RWPE2 (cell line): ENCODE data around the gene SMYD5.
A peak's percentile ranks its signal among the peaks of the same experiment; 100 is the strongest.

Experiments used
- ATAC-seq: fragments of 200-7000 bp; cut with Tn5 transposase; 3 replicates; pipeline ENCODE4 v1.9.1; 2021; ENCODE audit warnings: low read depth
- DNase-seq: peaks from one replicate; pipeline ENCODE4 v3.0.0-alpha.2; 2020; ENCODE audit warnings: low spot score
- H3K27ac ChIP-seq: fragments of 450-650 bp; 2 replicates; pipeline ENCODE4 v1.5.1; 2017; ENCODE audit warnings: mild to moderate bottlenecking; ENCODE audit not compliant: poor library complexity, severe bottlenecking
- H3K27me3 ChIP-seq: fragments of 250-450 bp; sonication (Bioruptor Pico); 2 replicates; pipeline ENCODE4 v1.5.1; 2021; ENCODE audit warnings: mild to moderate bottlenecking, moderate library complexity; ENCODE audit not compliant: insufficient read depth, poor library complexity, severe bottlenecking
- H3K36me3 ChIP-seq: fragments of 250-450 bp; sonication (Bioruptor Pico); 2 replicates; pipeline ENCODE4 v1.5.1; 2020; ENCODE audit warnings: low read depth, mild to moderate bottlenecking, moderate library complexity
- H3K4me1 ChIP-seq: fragments of 250-450 bp; sonication (Bioruptor Pico); 2 replicates; pipeline ENCODE4 v1.5.1; 2021; ENCODE audit warnings: mild to moderate bottlenecking, moderate library complexity; ENCODE audit not compliant: insufficient read depth, poor library complexity, severe bottlenecking
- H3K4me3 ChIP-seq: fragments of 250-450 bp; sonication (Bioruptor Pico); 2 replicates; pipeline ENCODE4 v1.5.1; 2021; ENCODE audit warnings: mild to moderate bottlenecking, moderate library complexity; ENCODE audit not compliant: severe bottlenecking
- H3K9me3 ChIP-seq: fragments of 250-450 bp; sonication (Bioruptor Pico); 2 replicates; pipeline ENCODE4 v1.5.1; 2021; ENCODE audit warnings: mild to moderate bottlenecking, moderate library complexity; ENCODE audit not compliant: severe bottlenecking
- CTCF ChIP-seq: fragments of 450-650 bp; IDR thresholded peaks from one replicate; pipeline ENCODE4 v1.5.1; 2017; ENCODE audit warnings: mild to moderate bottlenecking, moderate library complexity; ENCODE audit not compliant: poor library complexity, severe bottlenecking

Gene SMYD5

GRCh38 chr2:73244580-73244979 is 30.5 kb downstream of the SMYD5 start:
- no peak for TF ChIP-seq CTCF
- Histone ChIP-seq H3K27ac (peak overlapping the region; percentile 26), H3K36me3 (peaks cover 96% of the 10 kb centered on the region), H3K4me3 (no peak overlapping the region), H3K9me3 (no peaks in the 10 kb centered on the region), H3K4me1 (peaks cover 8% of the 10 kb centered on the region), H3K27me3 (no peaks in the 10 kb centered on the region)
- ATAC-seq (no peak), DNase-seq (no peak)

DNA sequence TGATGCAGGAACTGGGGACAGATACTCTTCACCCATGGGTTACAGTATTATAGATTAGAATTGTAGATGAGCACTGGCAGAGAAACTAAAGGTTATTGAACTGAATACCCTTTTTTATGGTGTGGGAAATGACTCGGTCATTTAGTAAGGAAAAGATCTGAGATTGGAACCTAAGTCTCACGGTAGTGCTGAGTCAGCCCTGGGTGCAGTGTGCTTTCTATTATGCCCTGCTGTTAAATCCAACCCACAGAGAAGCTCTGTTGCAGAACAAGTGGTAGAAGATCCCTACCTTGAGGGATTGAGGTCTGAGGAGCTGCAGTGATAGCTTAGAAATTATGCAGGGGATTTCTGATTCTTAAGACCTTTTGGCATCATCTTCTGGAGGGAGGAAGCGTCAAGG is 32.8 kb downstream of the SMYD5 start:
- no peak overlapping the region for H3K27ac ChIP-seq
- DNase-seq (no peak), ATAC-seq (no peak)
- no peaks in the 10 kb centered on the region for H3K9me3 ChIP-seq
- H3K4me1 ChIP-seq: peaks cover 8% of the 10 kb centered on the region
- H3K4me3 ChIP-seq: no peak overlapping the region
- peaks cover 93% of the 10 kb centered on the region for H3K36me3 ChIP-seq
- H3K27me3 ChIP-seq: no peaks in the 10 kb centered on the region
- no peak for TF ChIP-seq CTCF

DNA sequence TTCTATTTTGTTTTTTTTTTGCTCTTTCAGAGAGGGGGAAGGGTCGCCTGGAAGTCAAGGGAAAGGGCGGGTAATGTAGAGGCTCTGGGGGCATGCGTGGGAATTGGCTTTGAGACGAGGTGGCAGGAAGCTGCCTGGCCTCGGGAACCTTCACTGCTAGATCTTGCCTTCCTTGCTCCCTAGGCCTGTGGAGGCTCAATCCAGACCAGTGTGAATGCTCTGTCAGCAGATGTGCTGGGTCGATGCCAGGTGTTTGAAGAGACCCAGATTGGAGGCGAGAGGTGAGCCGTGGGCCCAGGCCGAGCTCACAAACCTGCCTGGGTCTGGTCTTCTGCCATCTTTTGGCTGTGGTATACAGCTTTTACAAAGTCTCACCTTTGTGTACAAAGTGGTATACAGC is 35.6 kb downstream of the SMYD5 start:
- no peaks in the 10 kb centered on the region for H3K27me3 ChIP-seq
- peaks cover 3% of the 10 kb centered on the region for H3K4me1 ChIP-seq
- H3K4me3 ChIP-seq: no peak overlapping the region
- no peak for TF ChIP-seq CTCF
- H3K27ac ChIP-seq: no peak overlapping the region
- DNase-seq: no peak
- no peak for ATAC-seq
- H3K9me3 ChIP-seq: no peaks in the 10 kb centered on the region
- peaks cover 94% of the 10 kb centered on the region for H3K36me3 ChIP-seq

DNA sequence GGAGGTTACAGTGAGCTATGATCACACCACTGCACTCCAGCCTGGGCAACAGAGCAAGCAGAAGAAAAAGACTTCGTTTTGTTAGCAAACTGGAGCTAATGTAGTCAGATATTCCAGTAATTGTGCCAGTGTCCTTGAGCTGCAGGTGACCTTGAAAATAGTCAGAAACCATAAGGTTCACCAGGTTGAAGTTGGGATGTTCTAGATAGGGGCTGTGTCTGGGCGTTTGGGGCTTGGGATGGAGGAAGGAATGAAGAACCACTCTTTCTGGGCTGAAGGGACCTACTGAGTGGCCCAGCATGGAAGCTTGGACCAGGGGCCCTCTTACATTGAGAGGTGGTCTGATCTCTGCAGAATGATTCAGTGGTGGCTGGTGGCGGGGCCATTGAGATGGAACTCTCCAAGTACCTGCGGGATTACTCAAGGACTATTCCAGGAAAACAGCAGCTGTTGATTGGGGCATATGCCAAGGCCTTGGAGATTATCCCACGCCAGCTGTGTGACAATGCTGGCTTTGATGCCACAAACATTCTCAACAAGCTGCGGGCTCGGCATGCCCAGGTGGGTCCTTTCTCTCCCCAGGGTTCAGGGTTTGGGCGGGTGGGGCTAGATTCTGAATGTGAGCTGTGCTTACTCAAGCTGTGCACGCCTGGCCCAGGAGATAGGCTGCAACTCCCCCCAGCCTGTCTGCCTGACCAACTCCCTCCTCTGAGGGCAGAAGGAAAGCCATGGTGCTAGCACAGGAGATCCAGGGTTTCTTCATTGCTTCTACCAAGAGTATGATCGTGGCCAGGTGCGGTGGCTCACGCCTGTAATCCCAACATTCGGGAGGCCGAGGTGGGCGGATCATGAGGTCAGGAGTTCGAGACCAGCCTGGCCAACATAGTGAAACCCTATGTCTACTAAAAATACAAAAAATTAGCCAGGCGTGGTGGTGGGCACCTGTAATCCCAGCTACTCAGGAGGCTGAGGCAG is 37.1 kb downstream of the SMYD5 start:
- H3K9me3 ChIP-seq: no peaks in the 10 kb centered on the region
- H3K4me1 ChIP-seq: peaks cover 10% of the 10 kb centered on the region
- no peak for DNase-seq
- no peak overlapping the region for H3K27ac ChIP-seq
- no peaks in the 10 kb centered on the region for H3K27me3 ChIP-seq
- no peak for ATAC-seq
- no peak overlapping the region for H3K4me3 ChIP-seq
- H3K36me3 ChIP-seq: peaks cover 79% of the 10 kb centered on the region
- no peak for TF ChIP-seq CTCF
